DMS 273 (cell line): ENCODE measurements around the gene AHCYL2.
"Not testable (repeated sequence)": the region's sequence is repeated elsewhere in the genome, so short reads cannot be mapped to it uniquely, and the experiment has no call there.

Experiments
- DNase-seq: peaks from one replicate; lab custom pipeline; 2025; ENCODE audit not compliant: unreplicated experiment; lab: John Stamatoyannopoulos, UW

The AHCYL2 gene

DNA sequence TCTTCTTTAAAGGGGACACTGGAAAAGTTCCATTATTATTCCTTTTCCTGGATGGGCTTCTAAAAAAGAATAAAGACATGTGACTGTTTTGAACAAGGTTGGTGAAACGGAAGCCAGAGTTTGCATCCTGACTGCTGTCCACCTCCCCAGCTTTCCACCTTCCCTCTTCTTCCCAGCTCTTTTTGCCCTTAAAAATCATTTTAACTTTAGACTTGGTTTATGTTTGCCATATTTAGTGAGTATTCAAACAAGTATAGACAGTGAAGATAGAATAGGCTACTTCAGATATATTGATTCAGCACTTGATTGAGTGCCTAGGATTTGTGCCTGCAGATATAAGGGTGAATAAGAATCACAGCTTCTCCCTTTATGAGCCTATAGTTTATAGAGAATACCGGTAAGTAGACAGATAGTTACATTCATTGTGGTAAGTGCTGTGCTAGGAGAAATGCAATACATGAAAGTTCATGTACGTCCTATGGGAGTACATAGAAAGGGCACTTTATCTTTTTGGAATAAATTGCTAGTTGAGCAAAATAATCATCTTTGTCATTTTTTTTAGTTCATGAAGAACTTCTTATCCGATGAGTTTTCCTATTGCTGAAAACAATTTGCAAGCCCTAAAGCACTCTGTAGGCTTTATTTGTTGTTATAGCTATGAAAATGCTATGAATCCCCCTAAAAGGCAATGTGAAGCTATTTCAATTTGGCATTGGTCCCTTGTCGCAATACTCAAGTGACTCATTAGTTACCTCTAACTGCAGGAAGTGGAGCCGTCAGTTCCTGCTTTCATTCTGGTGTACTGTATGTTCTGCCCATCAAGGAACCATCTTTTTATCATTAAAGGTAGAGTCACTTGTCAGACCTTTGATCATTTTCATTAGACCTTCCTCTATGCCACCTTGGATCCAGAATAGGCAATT is 152.2 kb downstream of the AHCYL2 start:
- no peak for DNase-seq

DNA sequence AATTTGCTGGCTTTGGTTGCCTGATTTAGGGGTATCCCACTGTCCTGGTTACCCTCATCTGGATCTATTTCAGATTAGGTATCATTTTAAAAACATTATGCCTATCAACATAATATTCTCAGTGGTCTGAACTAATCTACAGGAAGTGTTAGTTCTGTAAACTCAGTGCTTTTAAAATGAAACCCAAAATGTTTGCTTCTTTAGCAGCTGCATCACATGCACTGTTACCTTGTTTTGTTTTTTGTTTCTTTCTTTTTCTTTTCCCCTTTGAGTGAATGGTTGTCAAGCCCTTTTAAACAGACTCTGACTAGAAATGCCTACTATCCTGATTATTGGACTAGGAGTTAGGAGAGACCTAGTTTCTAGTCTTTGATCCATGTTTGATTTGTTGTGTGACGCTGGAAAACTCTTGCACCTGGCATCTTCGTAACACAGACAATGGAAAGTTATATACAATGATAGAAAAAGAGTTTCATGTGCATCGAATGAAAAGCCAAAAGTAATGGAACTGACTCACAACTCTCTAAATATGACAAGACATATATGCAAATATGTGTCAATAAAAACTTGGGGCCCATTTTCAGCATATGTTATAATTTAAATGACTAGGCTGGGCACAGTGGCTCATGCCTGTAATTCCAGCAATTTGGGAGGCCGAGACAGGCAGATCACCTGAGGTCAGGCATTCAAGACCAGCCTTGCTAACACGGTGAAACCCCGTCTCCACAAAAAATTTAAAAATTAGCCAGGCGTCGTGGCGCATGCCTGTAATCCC is 157.1 kb downstream of the AHCYL2 start:
- no peak for DNase-seq

DNA sequence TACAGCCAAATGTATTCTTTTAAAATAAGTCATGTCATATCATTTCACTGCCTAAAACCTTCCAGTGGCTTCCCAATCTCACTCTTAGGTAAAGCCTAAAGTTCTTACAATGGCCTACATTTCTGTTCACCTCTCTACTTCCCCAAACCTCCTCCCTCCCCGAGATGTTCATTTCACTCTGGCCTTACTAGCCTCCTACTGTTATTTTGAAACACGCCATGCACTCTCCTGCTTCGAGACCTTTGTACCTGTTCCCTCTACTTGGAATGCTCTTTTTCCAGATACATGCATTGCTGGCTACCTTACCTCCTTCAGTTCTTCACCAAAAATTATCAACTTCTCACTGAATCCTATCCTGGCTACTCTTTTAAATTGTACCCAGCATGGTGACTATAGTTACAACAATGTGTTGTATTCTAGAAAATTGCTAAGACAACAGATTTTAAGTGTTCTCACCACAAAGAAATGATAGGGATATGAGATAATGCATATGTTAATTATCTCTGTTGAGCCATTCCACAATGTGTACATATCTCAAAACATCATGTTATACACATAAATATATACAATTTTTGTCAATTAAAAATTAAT is 158.8 kb downstream of the AHCYL2 start:
- no peak for DNase-seq

DNA sequence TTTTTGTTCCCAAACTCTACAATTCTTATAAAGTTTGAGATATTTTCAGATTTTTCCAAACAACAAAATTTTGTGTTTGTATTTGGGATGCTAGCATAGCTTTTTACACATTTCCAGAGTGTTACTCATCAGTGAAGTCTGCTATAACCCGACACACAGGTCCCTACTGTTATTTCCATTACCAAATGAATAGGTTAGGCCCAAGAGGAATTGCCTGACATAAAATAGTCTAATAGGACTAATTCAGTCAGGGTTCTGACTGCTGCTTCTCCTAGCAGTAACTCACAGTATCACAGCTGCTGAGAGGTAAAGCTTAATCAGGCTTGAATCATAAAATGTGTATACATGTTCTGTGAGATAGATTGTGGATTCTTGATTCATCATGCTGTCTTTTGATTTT is 160.3 kb downstream of the AHCYL2 start:
- DNase-seq: no peak

- no peak for DNase-seq
Measured at GRCh38 chr7:129385598-129385997, 160.8 kb downstream of the AHCYL2 start.

GRCh38 chr7:129386506-129386905 is 161.7 kb downstream of the AHCYL2 start:
- no peak for DNase-seq

- no peak for DNase-seq
Measured at GRCh38 chr7:129387537-129387936, 162.7 kb downstream of the AHCYL2 start.

DNA sequence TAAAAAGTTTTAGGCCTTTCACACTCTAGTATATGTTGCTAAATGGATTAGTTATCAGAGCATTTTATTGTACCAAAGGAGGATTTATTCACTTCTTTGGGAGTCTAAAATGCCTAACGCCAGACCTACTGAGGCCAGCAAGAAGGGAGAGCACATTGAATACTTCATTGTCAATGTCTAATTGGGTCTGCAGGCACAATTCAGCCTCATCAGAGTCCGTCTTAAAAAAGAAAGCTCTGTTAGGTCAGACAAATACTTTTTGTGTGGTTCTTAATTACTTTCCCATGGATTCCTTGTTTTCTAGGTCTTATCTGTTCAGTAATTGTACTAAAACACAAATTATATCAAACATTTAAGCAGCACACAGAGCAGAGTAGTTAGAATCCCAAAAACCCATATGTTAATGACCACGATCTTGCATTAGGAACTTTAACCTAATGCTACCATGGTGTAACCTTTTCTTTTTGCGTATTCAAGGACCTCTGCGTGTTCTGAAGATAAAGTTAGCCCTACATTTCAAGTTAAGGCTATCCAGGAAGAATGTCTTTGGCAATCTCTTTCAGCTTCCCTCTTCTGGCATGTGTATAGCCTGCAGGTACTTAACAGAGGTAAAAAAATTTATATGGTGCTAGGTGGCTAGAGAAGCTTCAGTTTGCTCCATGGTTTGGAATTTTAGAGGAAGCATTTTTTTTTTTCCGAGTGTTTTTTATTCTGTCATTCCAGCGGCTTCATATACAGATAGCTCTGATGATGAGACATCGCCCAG is 163.7 kb downstream of the AHCYL2 start:
- no peak for DNase-seq

DNA sequence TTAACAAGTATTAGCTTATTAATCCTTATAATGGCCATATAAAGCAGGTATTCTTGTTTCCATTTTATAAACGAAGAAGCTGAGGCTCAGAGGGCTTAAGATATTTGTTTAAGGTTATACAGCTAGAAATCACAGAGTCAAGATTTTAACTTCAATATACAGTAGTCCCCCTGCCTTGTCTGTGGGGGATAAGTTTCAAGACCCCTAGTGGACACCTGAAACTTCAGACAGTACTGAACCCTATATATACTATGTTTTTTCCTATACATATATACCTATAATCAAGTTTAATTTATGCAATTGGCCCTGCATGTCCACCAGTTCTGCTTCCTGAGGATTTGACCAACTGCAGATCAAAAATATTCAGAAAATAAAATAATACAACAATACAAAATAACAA is 165.0 kb downstream of the AHCYL2 start:
- no peak for DNase-seq

DNA sequence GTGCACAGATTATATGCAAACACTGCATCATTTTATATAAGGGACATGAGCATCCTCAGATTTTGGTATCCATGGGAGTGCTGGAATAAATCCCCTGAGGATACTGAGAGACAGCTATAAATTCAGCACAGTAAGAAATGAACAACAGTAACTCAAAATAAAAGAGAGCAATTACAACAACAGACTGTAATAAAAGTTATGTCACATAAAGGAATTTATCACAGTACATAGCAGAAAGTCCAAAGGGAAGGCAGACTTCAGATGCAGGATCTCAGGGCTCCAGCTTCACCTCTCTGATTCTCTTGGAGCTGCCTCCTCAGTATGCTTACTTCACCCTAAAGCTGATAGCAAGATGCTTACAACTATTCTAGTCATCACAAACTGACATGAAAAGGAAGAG is 165.5 kb downstream of the AHCYL2 start:
- DNase-seq: no peak

DNA sequence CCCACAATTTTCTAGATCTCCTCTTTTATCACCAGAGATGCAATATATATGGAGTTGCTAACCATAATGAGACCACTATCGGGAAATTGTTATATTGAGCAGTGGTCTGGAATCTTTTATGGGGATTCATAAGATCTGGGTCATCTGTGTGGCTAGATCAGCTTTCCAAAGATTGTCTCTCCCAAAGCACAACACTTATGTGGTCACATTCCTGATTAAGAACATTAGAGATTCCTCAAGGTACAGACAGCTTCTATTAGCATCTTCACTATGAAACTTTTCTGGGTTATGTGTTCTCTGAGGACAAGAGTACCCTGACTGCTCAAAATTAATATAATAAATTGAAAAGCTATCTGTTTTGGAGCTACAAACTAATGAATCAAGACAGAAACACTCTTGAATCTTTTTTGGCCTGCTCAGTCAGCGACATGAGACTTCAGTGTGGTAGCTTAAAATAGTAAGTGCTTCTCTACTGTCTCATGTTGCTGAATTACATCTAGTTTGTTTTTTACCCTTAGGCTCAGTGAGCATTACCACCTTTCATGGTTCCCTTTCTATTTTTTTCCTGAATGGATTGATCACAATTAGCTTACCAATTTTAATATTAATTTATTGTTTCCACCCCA is 166.8 kb downstream of the AHCYL2 start:
- DNase-seq: no peak

DNA sequence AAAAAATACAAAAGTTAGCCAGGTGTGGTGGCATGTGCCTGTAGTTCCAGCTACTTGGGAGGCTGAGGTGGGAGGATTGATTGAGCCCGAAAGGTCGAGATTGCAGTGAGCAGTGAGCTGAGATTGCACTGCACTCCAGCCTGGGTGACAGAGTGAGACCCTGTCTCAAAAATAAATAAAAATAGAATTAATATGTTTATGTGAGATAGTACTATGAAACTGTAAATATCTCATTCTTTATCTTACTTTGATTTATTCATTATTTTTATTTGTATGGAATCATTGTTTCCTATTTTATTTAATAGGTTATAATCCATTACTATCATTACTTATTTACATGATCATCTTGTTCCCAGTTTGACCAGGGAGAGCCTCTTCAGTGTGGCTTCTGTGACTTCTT is 168.4 kb downstream of the AHCYL2 start:
- no peak for DNase-seq

GRCh38 chr7:129394101-129394500 is 169.3 kb downstream of the AHCYL2 start:
- DNase-seq: no peak

DNA sequence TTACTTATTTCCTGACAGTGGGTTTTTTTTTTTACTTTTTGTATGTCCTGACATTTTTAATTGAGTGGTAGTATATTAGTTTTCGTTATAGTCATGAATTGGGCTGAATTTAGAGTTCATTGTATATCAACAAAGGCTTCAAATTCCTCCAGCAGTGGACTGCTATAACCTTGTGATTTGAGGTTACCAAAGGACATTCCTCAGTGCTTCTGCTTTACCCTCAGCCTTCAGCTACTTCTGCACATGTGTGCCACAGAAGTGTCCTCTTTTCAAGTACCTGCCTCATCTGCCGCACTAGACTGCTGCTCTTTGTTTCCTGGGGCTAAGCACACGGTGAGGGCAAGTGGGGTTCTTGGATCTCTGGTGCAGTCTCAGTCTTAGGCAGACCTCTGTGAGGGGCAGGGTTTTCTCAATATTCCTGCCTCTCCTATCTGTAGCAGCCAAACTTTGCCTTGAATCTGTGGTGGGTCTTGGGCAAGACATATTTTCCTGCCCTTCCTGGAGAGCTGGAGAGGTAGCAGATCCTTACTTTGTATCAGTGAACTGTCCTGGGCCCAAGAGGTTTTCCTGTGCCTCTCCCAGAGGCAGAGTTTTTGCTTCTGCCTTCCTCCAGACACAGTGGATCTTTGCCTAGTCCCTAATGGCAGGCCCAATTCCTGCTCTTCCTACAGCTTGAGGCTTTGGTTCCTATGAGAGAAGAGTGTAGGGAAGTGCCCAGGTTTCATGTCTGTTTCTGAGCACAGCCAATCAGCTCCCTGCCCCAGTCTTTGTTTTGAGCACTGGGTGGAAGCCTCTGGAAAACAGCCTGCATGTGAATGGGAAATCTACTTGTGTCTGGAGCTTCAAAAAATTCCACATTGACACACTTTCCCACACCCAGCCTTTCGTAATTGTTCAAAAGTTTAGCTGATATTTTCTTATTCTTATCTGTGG is 170.4 kb downstream of the AHCYL2 start:
- no peak for DNase-seq

- DNase-seq: no peak
Measured at GRCh38 chr7:129401228-129401966, 176.6 kb downstream of the AHCYL2 start.

- DNase-seq: peak; percentile 31
Measured at GRCh38 chr7:129401967-129402860, 177.4 kb downstream of the AHCYL2 start.

- DNase-seq: no peak
Measured at GRCh38 chr7:129405527-129405926, 180.7 kb downstream of the AHCYL2 start.

GRCh38 chr7:129410238-129410637 is 185.4 kb downstream of the AHCYL2 start:
- DNase-seq: not testable (repeated sequence)
